Measurements from ENCODE around the gene CHFR. TPM values are rescaled to one million over a fixed set of nuclear protein-coding genes. Genes with fewer than 3 reads are reported as not detected.

CHFR gene
- total RNA-seq, 2 donors from 2014 or later = 37.8 to 41.4 TPM

- DNase-seq = no peak
These were observed 13.7 kb downstream of the CHFR start for GRCh38 chr12:132873724-132874123.

GRCh38 chr12:132872975-132873421, 14.4 kb downstream of the CHFR start:
- Histone ChIP-seq H3K27ac (no peak overlapping the region), H3K36me3 (peaks cover 15% of the 10 kb centered on the region)

More at GRCh38 chr12:132873724-132874123, 13.7 kb downstream of the CHFR start:
- H3K27me3 ChIP-seq = no peaks in the 10 kb centered on the region
- no peaks in the 10 kb centered on the region for H3K9me3 ChIP-seq
- intact Hi-C loops (cut with DNase I) = no loop called here
- no peak for TF ChIP-seq CTCF (IDR thresholded peaks at IDR 0.05)
- H3K4me1 ChIP-seq = no peaks in the 10 kb centered on the region
- peaks cover 15% of the 10 kb centered on the region for H3K36me3 ChIP-seq
- H3K9ac ChIP-seq (ENCODE audit: low read depth in 2 of 2, low read length in 2 of 2) = no peak overlapping the region
- no peak overlapping the region for H3K27ac ChIP-seq
- no peak overlapping the region for H3K4me3 ChIP-seq

GRCh38 chr12:132872073-132872855, 15.1 kb downstream of the CHFR start:
- Histone ChIP-seq H3K27ac (no peak overlapping the region), H3K4me3 (no peak overlapping the region), H3K9me3 (no peaks in the 10 kb centered on the region), H3K4me1 (no peaks in the 10 kb centered on the region), H3K36me3 (peaks cover 15% of the 10 kb centered on the region), H3K27me3 (no peaks in the 10 kb centered on the region), H3K9ac (ENCODE audit: low read depth in 2 of 2, low read length in 2 of 2) (no peak overlapping the region)
- TF ChIP-seq CTCF (IDR thresholded peaks at IDR 0.05) = no peak
- intact Hi-C loops (cut with DNase I) = no loop called here
- no peak for DNase-seq

More at GRCh38 chr12:132872975-132873421, 14.4 kb downstream of the CHFR start:
- intact Hi-C loops (cut with DNase I) = no loop called here
- H3K4me1 ChIP-seq = no peaks in the 10 kb centered on the region
- no peak overlapping the region for H3K4me3 ChIP-seq
- TF ChIP-seq CTCF (IDR thresholded peaks at IDR 0.05) = no peak
- no peaks in the 10 kb centered on the region for H3K9me3 ChIP-seq
- H3K9ac ChIP-seq (ENCODE audit: low read depth in 2 of 2, low read length in 2 of 2) = no peak overlapping the region
- DNase-seq = no peak
- H3K27me3 ChIP-seq = no peaks in the 10 kb centered on the region

- no peak overlapping the region for H3K9ac ChIP-seq (ENCODE audit: low read depth in 2 of 2, low read length in 2 of 2)
- DNase-seq = no peak
- intact Hi-C loops (cut with DNase I) = no loop called here
- H3K4me3 ChIP-seq = no peak overlapping the region
- H3K27me3 ChIP-seq = no peaks in the 10 kb centered on the region
- H3K27ac ChIP-seq = no peak overlapping the region
- no peaks in the 10 kb centered on the region for H3K9me3 ChIP-seq
- no peaks in the 10 kb centered on the region for H3K4me1 ChIP-seq
- peaks cover 8% of the 10 kb centered on the region for H3K36me3 ChIP-seq
- TF ChIP-seq CTCF (IDR thresholded peaks at IDR 0.05) = no peak
These were observed 17.9 kb downstream of the CHFR start for GRCh38 chr12:132869551-132869950.

GRCh38 chr12:132866251-132866828, 21.1 kb downstream of the CHFR start:
- no peak for DNase-seq
- Histone ChIP-seq H3K27ac (no peak overlapping the region), H3K36me3 (no peaks in the 10 kb centered on the region), H3K27me3 (no peaks in the 10 kb centered on the region), H3K9me3 (no peaks in the 10 kb centered on the region), H3K4me3 (no peak overlapping the region), H3K9ac (ENCODE audit: low read depth in 2 of 2, low read length in 2 of 2) (no peak overlapping the region), H3K4me1 (no peaks in the 10 kb centered on the region)
- TF ChIP-seq CTCF (IDR thresholded peaks at IDR 0.05) = no peak
- intact Hi-C loops (cut with DNase I) = no loop called here
